Adipose tissue (tissue), 3 donors: ENCODE results near the gene CEP83. TPM values are rescaled to one million over a fixed set of nuclear protein-coding genes. Genes with fewer than 3 reads are reported as not detected.
"Not testable (repeated sequence)": the region's sequence is repeated elsewhere in the genome, so short reads cannot be mapped to it uniquely, and the experiment has no call there.

Experiments
- H3K27ac ChIP-seq: one replicate; pipeline ENCODE4 v1.5.1; 2013; ENCODE audit warnings: low read depth, low read length
- whole genome bisulfite sequencing, 3 donors: extraction: QIAGEN DNeasy Blood & Tissue Kit; methylation state at CpG; one replicate each; pipeline ENCODE4 v1.1.7; 2013; 5-methylcytosine and 5-hydroxymethylcytosine counted together
- polyA plus RNA-seq, 3 donors: library from polyadenylated mRNA; stranded (reverse); fragments of 200-250 nt; gene quantifications; one replicate each; pipeline ENCODE4 v1.2.3, GENCODE V29; 2013
- donor health status: healthy with polysubstance abuse.
- donor health status: Bipolar disorder and iron deficiency.
- donor health status: healthy.

Gene CEP83
- polyA plus RNA-seq, 3 donors: 3.5 to 4.9 (median 3.7) TPM

DNA sequence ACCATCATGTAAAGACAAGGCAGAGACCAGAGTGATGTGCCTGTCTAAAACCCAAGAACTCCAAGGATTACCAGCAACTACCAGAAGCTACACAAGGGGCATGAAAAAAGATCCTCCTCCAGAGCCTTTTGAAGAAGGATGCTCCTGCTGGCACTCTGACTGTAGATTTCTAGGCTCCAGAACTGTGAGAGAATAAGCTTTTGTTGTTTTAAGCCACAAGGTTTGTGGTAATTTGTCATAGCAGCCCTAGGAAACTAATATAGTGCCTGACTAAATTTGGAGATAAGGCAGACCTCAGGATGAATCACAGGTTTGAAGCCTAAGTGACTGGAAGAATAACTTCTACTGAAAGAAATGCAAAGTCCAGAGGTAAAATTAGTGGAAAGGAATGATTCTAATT, 132.9 kb downstream of the CEP83 start:
- H3K27ac ChIP-seq: no peak overlapping the region

DNA sequence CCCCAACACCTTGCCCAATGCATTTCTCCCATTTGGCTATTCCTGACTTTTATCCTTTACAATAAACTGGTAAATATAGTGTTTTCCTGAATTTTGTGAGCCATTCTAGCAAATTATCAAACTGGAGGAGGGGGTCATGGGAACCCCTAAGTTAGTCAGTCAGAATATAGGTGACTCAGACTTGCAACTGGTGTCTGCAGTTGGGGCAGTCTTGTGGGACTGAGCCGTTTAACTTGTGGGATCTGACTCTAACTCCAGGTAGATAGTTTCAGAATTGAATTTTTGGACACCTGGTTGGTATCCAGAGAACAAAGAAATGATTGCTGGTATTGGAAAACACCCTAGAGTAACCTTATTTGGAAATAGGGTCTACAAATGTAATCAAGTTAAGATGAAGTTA, 133.4 kb downstream of the CEP83 start:
- WGBS, 3 donors: 90 to 100% (median 93%) methylated on average over 1 of the region's 1 CpG
- H3K27ac ChIP-seq: no peak overlapping the region

DNA sequence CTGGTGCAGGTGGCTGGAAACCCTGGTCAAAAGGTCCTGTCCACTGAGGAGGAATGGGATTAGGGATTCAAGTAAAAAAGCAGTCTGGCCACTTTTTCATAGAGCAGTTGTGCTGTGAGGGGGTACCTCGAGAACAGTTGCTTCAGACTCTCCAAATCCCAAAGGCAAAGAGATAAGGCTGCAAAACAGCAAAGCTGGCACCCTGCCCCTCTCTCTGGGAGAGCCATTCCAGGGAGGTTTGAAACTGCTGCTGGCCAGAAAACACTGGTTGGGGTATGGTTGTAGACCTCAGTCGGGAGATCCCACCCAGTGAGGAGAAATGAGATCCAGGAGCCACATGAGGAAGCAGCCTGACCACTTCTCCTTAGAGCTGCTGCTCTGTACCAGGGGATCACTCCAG, 137.3 kb downstream of the CEP83 start:
- H3K27ac ChIP-seq: no peak overlapping the region
- WGBS, 3 donors: 91% methylated on average over 2 of the region's 2 CpGs

DNA sequence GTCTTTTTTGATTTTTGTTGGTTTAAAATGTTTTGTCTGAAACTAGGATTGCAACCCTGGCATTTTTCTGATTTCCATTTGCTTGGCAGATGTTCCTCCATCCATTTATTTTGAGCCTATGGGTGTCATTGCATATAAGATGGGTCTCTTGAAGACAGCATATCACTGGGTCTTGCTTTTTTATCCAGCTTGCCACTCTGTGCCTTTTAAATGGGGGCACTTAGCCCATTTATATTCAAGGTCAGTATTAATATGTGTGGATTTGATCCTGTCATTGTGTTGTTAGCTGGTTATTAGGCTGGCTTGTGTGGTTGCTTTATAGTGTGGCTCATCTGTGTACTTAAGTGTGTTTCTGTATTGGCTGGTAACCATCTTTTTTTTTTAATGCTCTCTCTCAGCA, 139.6 kb downstream of the CEP83 start:
- no peak overlapping the region for H3K27ac ChIP-seq

DNA sequence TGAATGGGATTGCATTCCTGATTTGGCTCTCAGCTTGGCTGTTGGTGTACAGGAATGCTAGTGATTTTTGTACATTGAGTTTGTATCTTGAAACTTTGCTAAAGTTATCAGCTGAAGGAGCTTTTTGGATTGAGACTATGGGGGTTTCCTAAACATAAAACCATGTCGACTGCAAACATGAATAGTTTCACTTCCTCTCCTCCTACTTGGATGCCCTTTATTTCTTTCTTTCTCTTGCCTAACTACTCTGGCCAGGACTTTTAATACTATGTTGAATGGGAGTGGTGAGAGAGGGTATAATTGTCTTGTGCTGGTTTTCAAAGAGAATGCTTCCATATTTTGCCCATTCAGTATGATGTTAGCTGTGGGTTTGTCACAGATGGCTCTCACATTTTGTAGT, 141.5 kb downstream of the CEP83 start:
- H3K27ac ChIP-seq: no peak overlapping the region
- 38 to 96% (median 51%) methylated on average over 1 of the region's 1 CpG for WGBS, 3 donors

DNA sequence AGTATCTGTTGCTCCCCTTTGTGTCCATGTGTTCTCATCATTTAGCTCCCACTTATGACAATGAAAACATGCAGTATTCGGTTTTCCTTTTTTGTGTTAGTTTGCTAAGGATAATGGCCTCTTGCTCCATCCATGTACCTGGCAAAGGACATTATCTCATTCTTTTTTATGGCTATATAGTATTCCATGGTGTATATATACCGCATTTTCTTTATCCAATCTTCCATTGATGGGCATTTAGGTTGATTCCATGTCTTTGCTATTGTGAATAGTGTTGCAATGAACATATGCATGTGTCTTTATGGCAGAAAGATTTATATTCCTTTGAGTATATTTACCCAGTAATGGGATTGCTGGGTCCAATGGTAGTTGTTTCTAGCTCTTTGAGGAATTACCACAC, 143.1 kb downstream of the CEP83 start:
- H3K27ac ChIP-seq: not testable (repeated sequence)
- 90 to 99% (median 97%) methylated on average over 2 of the region's 2 CpGs for WGBS, 3 donors

DNA sequence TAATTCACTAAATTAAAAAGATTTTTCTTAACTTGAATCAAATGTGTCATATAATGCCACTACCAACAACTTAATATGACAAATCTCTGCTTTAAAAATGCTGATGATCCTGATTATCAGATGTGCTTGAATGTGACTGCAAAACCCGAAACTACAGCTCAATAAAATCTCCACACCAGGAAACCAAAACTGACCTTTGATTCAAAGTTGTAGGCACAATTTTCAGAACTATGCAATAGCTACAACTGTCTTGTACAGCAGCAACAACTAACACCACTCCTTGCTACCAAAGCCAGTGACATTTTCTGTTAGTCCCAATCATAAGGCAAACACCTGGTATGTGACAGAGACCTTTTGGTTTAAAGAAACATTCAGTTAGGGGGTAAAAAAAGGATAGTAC, 147.3 kb downstream of the CEP83 start:
- WGBS, 3 donors: 96 to 100% (median 100%) methylated on average over 1 of the region's 1 CpG
- H3K27ac ChIP-seq: no peak overlapping the region

DNA sequence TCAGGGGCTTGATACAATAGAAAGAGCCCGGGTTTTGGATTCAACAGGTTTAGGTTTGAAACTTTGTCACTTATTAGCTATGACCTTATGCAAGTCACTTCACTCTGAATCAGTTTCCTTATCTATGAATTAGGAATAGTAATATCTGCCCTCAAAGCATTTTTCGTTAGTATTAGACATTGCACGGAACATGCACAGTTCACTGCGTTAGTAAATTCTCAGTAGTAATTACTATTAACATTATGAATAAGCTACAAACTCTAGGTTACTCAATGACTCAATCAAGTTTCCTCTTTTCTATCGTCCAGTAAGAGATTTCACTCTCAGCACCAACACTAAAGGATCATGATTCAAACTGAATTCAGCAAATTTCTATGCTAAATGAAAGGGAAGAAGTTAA, 150.3 kb downstream of the CEP83 start:
- 88 to 94% (median 88%) methylated on average over 5 of the region's 5 CpGs for WGBS, 3 donors
- H3K27ac ChIP-seq: no peak overlapping the region

DNA sequence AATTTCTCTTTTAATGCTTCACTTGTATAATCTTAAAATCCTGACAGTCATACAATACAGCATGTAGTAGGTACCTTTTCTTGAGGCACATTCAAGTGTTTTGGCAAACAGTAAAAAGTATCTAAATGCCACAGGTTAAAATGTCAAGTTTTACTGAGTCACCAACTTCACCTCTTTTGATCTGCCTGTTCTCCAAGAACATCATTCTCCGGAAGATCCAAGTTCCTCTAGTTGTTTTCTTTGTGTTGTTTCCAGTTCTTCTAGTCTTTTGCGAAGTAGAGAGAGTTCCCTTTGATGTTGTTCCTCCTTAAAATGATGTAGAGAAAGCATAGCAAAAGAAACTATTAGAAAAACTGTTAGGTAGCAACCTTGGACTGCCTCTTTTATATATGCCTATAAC, 151.1 kb downstream of the CEP83 start:
- H3K27ac ChIP-seq: no peak overlapping the region
- WGBS, 3 donors: 79 to 92% (median 83%) methylated on average over 2 of the region's 2 CpGs

DNA sequence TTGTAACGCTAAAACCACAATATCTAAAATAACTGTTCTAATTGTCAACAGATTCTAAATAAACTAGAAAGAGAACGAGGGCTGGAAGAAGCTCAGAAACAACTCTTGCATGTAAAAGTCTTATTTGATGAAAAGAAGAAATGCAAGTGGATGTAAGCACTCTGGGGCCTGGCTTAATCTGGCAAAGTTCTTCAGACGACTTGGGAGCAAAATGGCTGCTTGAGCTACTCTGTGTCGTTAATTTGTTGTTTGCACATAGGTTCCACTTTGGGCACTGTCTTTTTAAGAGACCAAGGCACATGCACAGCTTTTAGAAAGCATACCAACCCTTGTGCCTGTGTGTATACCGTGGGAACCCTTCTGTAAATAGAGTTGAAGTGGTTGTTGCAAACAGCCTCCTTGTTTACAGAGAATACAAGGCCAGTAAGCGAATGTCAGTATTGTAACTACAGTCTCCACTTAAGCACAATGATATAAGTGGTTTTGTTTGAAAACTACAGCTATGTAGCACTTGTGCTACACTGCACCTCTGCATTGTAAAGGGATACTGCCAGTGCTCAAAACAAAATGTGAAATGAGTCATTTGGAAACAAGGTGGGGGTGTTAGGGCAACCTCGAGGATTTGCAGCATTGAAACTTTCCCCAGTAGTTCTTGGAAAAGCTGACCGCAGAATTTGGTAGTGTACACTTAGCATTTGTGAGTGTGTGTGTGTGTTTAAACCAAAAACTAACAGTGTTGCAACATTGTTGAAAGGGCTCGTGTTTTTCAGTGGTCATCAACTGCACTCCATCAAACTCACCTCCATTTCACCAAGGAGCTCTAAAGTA, 154.3 kb downstream of the CEP83 start:
- WGBS, 3 donors: 67 to 83% (median 80%) methylated on average over 9 of the region's 9 CpGs
- H3K27ac ChIP-seq: no peak overlapping the region

DNA sequence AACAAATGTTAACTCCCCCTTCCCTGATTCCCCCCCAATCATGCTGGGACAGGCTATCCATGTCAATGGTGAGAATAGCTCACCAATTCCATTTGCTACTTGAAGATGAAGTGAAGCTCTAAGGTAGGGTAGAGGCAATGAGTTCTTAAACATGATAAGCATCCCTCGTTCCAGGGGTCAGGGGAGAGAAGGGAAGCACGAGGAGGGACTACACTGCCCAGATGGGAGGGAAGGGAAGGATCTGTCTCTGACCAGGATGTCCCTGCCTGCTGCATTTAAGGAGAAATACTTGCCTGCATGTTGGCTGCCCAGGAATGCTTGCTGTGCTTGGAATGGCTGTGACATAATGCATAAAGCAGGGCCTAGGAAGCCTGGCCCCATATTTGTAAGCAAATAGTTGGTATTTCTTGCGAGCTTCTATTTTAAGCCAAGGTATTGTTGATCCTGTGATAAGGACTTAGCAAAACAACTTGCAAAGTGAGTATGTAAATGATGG, 155.1 kb downstream of the CEP83 start:
- H3K27ac ChIP-seq: no peak overlapping the region
- WGBS, 3 donors: 75 to 96% (median 93%) methylated on average over 3 of the region's 3 CpGs

DNA sequence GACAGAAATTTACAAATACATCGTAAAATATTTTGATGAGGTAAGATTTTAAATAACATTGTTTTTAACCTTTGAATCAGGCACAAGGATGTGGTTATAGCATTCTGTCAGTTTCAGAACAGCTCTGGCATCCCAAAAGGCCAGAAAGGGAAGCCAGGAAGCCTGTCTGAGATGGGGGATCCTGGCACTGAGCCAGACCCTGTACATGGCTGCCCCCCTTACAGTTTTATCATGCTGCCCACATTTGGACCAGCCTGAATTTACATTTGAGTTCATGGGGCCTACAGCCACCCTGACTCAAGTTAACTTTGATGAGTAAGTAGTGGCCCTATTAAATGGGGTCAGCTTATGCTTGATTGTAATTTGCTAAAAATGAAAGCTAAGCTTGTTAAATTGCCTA, 155.7 kb downstream of the CEP83 start:
- H3K27ac ChIP-seq: no peak overlapping the region
- 94 to 98% (median 97%) methylated on average over 1 of the region's 1 CpG for WGBS, 3 donors

DNA sequence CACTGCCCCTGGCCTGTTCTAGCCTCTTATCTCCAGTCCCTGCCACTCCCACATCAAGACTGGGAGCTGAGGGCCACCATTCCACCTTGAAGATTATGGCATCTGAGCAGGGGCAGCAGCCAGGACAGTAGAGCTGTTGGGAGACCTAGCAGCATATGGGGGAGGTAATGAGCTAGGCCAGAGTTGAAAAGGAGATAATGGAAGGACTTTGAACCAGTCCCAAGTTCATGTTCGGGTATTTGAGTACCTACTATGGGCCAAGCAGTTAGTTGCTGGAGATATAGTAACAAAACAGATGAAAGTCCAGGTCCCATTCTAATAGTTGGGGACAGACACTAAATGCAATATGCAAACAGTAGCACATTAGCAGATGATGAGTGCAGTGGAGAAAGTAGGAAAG, 159.8 kb downstream of the CEP83 start:
- 53 to 86% (median 86%) methylated on average over 1 of the region's 1 CpG for WGBS, 3 donors
- no peak overlapping the region for H3K27ac ChIP-seq

DNA sequence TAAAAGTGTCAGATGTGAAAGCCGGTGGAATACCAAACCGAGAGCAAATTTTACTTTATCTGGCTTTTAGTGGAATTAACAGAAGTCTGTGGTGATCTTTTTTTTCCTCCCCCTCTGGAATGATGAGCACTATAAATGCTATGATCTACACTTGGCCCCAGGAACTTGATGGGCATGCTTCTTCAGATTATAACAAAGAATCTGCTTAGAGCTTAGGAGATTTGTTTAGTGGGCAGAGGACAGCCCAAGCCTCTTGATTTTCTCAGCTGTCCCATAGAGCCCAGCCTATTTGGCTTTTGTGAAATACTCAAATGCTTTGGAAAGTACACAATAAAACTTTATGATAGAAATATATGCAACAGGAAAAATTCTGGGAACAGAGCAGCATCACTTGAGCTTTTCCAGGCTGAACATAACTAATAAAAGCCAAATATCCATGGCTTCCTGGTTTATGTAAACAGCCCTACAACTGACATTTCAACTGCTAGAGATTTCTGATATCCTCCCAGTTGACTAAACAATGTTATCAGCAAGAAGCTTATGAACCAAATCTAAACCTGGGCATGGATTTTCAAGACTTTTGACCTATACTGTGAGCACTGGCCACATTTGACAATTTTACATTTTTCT, 161.7 kb downstream of the CEP83 start:
- no peak overlapping the region for H3K27ac ChIP-seq
- WGBS, 3 donors: 86 to 99% (median 99%) methylated on average over 2 of the region's 2 CpGs

DNA sequence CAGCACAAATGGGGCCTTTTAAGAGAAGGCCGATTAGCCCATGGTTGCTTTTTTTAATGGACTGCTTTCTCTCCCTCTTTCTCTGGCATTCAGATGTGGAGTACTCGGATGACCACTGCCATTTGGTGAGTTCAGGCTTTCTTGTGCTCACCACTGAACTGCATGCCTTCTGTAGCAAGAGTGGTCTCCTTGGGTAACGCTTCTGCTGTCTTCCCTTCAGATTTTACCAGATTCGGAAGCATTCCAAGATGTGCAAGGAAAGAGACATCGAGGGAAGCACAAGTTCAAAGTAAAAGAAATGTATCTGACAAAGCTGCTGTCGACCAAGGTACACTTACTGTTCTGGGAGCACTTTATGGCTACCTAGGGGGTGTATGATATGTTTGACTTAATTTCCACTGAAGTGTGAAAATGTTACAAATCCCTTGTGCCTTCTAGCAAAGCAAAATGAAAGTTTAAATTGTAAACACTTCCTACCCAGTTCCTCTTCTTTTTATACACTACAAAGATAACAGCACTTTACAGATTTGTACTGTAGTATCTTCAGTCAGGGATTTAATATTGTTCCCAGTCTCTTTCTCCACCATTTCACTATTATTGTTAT, 162.5 kb downstream of the CEP83 start:
- no peak overlapping the region for H3K27ac ChIP-seq
- 92 to 95% (median 92%) methylated on average over 6 of the region's 6 CpGs for whole genome bisulfite sequencing, 3 donors

DNA sequence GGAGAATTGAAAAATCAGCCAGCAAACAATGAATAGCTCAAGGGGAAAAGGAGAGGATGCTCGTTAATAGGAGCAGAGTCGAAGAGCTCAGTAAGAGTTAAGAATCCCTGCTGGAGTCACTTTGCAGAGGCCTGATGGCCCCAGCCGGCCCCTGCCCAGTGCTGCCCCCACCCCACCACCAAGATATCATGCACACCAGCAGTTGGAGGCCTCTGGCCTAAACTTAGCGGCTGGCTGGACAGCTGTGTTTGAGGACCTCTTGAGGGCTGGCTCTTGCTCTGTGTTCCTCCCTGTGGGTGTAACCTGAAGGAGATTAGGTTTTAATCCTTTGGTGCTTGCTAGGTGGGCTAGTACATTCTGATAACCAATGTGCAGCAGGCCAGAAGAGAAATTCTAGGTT, 169.3 kb downstream of the CEP83 start:
- H3K27ac ChIP-seq: no peak overlapping the region
- WGBS, 3 donors: 60 to 67% (median 65%) methylated on average over 4 of the region's 4 CpGs

DNA sequence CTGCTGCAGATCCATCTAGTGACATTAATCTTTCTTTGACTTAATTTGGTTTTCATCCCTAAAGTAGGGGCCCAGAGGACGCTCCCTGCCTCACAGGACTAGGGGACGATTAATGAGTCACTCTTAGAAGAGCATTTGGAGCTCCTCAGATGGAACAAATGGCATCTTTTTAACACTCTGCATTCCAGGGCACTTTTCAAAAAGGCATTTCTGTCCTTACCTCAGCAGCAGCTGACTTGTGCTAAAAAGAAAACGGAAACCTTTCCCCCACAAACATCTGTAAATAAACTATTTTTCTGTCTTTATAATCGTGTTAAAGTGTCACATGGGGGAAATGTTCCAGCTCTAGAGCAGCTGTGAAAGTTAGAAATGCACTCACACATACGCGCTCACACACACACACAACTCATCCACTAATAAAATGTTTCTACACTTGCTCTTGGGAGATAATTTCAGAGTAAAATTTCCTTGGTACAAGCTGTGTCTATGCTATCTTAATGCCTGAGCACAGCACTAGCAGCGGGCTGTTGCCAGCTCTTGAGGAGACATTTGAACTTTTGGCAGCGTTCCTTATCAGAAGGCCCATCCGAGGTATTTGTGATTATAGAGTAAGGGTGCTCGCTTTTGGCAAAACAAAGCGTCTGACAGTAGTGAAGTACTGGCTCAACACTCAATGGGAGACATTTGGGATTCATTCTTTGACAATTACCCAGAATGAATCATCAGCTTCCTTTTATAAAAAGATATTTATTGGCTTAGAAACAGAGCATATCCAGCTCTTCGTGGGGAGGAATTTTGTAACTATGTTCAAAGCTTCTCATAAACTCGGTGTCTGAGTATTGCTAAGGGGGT, 170.0 kb downstream of the CEP83 start:
- H3K27ac ChIP-seq: no peak overlapping the region
- 34 to 53% (median 46%) methylated on average over 13 of the region's 13 CpGs for WGBS, 3 donors

DNA sequence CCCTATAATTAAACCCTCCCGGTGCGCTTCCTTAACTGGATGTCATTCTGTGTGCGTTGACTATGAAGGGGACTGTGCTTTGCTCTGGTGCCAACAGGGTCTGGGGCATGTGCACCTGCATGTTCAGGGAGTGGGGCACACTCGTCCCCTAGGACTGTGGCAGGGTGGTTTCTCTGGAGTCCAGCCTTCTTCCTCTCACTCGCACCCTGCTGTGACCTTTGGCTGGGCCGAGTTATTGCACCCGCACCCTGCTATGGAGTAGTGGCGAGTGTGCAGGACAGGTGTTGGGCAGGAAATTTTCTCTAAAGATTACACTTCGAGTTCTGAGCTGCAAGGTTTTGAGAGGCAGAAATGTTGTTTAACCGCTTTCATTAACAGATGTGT, 172.4 kb downstream of the CEP83 start:
- 55 to 92% (median 91%) methylated on average over 10 of the region's 10 CpGs for WGBS, 3 donors
- H3K27ac ChIP-seq: no peak overlapping the region
